Gastroesophageal sphincter (tissue), 3 donors: ENCODE results near the gene SUCLG2.

Source experiments
- CTCF ChIP-seq, 4 experiments: fragments of 200-600 bp in 2 of 4; fragments of 450-650 bp in 2 of 4; sonication (generic) in 1 of 4; IDR thresholded peaks; one replicate each; pipeline ENCODE4 v1.5.1; 2017 to 2019; ENCODE audit warnings: antibody characterized with exemption in 4 of 4, mild to moderate bottlenecking in 2 of 4, moderate library complexity in 2 of 4
- POLR2AphosphoS5 ChIP-seq: sonication (generic); formaldehyde crosslinking; IDR thresholded peaks from one replicate; pipeline ENCODE4 v1.6.1; 2017; ENCODE audit warnings: antibody characterized with exemption

DNA sequence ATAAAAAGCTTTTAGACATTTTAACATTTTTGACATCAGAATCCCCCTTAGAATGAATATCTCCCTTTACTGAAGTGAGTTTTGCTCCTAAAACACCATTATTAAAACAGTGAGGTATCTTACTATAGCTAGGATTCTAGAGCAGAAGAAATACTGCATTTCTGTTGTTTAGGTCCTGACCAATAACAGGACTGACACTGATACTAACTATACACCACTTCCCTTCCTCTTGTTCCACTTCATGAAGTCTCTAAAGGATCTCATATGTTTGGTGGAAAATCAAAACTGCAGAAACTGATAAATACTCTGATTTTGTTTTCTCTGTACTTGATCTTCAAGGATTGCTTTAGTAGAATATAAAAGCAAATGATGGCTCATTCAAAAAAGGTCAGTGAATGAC is 230.7 kb downstream of the SUCLG2 start:
- TF ChIP-seq POLR2AphosphoS5 (no peak), CTCF (IDR thresholded peaks at IDR 0.05) (no peak)
